AG09309 (cell line): ENCODE measurements around the gene CT47C1.

Experiments used
- DNase-seq: peaks from one replicate; pipeline ENCODE4 v3.0.0-alpha.2; 2010; ENCODE audit warnings: low read depth
- H3K4me3 ChIP-seq: 2 replicates; pipeline ENCODE4 v1.5.1; 2011; ENCODE audit warnings: mild to moderate bottlenecking, low read depth, low read length, moderate library complexity; ENCODE audit not compliant: control insufficient read depth
- CTCF ChIP-seq: IDR thresholded peaks from 2 replicates; pipeline ENCODE4 v1.5.1; 2011; ENCODE audit warnings: mild to moderate bottlenecking, low read depth, low read length, inconsistent platforms; ENCODE audit not compliant: insufficient read depth, control insufficient read depth; ENCODE audit errors: missing control alignments

Gene CT47C1

GRCh38 chrX:119093991-119094735 lies 21.4 kb downstream of the CT47C1 start:
- DNase-seq = no peak
- TF ChIP-seq CTCF = no peak
- no peak overlapping the region for H3K4me3 ChIP-seq

GRCh38 chrX:119094819-119095218 lies 22.0 kb downstream of the CT47C1 start:
- no peak for TF ChIP-seq CTCF
- H3K4me3 ChIP-seq = no peak overlapping the region
- DNase-seq = no peak

GRCh38 chrX:119095936-119096335 lies 23.1 kb downstream of the CT47C1 start:
- DNase-seq = no peak
- TF ChIP-seq CTCF = no peak
- no peak overlapping the region for H3K4me3 ChIP-seq

GRCh38 chrX:119101168-119101567 lies 28.4 kb downstream of the CT47C1 start:
- DNase-seq = no peak
- H3K4me3 ChIP-seq = no peak overlapping the region
- no peak for TF ChIP-seq CTCF

GRCh38 chrX:119105826-119106225 lies 33.0 kb downstream of the CT47C1 start:
- no peak for TF ChIP-seq CTCF
- no peak overlapping the region for H3K4me3 ChIP-seq
- DNase-seq = no peak

GRCh38 chrX:119107206-119107605 lies 34.4 kb downstream of the CT47C1 start:
- no peak for DNase-seq
- no peak overlapping the region for H3K4me3 ChIP-seq
- TF ChIP-seq CTCF = no peak
